Parietal lobe (tissue), 2 donors: ENCODE data around the gene LRRC25. TPM values are rescaled to one million over a fixed set of nuclear protein-coding genes. Genes with fewer than 3 reads are reported as not detected.

Experiments used
- small RNA-seq: library from RNA; depleted of rRNA; stranded (forward); fragments of <200 nt; gene quantifications from one replicate; pipeline ENCODE3, GENCODE V24; 2014; ENCODE audit warnings: low replicate concordance
- total RNA-seq: library from RNA; depleted of rRNA; stranded (reverse); fragments of >200 nt; gene quantifications from one replicate; pipeline ENCODE4 v1.2.3, GENCODE V29; 2014

The LRRC25 gene
- 0.31 TPM for total RNA-seq

DNA sequence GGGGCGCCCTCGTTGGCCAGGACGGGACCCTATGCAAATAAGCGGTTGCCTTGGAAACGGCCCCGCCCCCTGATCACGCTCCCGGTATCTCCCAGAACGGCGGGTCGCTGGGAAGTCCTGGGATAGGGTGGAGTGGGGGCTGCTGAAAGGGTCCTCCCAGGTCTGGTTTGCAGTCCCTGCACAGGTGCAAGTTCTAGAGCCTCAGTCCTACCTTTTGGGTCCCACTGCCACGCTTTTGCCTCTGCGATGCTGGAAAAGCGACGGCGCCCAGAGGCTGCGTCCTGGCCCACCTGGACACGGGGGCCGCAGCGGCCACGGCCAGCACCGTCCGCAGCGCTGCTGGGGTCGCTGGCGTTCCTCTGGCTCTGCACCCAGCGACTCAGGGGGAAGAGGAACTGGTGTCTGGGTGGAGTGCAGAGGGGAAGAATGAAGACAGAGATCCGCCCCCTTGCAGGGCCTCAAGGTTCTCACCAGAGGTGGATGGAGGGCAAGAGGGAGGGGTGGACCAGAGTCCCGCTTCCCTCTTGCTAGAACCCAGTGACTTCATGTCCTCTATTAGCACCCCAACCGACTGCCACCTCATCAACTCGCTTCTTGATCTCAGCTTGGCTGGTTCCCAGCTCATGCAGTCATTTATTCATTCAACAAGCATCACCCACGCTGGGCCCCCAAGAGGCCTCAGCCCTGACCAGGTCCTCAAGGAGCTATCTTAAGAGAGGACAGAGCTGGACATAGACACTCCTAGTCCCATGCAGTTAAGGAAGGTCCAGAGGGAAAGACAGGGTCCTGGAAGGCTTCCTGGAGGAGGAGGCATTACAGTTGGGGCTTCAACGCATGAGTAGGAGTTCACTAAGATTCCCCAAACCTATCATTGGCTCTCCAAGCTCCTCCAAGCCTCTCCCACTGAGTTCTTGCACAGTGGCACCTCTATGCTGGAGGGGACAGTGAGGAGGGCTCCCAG is at the start of gene LRRC25:
Gene LRRC25, minus strand, starts transcription at position 381 of the 961 bp plus-strand sequence. CDS start 659 bp downstream, outside the sequence.

DNA sequence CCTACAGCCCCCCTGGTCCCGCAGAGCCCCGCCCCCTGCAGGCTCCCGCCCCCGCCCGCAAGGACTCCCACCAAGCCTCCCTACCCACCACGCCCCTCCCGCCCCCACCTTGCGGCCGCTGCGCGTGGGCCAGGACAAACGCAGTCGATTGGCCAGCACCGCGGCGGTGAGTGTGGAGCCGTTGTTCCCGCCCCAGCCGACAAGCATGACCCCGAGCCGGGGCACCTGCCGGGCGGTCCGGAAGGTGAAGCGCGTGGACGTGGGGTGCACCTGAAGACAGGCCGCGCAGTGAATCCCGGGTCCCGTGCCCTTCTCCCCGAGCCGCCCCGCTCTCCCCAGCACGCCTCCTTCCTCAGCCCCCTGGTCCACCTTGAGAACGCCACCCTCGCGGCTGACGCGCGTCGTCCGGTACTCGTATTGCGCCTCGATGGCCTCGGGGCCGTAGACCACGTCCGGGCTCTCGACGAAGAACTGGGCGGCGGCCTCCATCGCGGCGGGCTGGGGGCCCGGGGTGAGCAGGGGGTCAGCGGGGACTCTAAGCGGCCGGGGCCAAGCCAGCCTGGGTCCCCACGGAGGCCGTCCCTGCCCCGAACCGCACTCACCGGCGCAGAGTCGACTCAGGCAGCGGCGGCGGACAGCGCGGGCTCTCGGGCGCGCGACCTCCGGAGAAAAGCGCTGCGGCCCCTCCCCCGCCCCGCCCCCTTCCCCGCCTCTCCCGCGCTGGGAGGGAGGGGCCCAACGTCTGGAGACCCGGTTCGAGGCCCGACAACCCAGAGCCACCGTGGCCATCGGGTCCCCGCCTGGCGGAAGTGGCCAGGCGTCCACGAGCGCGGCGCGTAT is 40.3 kb upstream of the LRRC25 start, which contains the start of gene ISYNA1:
Gene ISYNA1, minus strand, starts transcription at position 643 of the 840 bp plus-strand sequence. Its CDS starts 154 bp downstream, at position 489.

GRCh38 chr19:18419195-18419698 is 21.8 kb upstream of the LRRC25 start, which contains the start of gene SSBP4:
TSS of gene SSBP4 (plus strand) at chr19:18419398. CDS start at chr19:18419649, 251 bp downstream.

GRCh38 chr19:18385675-18386542 is 11.5 kb downstream of the LRRC25 start, which contains the start of gene GDF15:
TSS of gene GDF15 (plus strand) at chr19:18386158. CDS start at chr19:18386190, 32 bp downstream.

Small RNA genes within 50 kb of the gene (small RNA-seq; reads per million reads assigned to genes)
- gene MIR3189, result not detected

Other genes with a start within 250 kb of the LRRC25 start
- 60.7 TPM for gene PIK3R2, start 244.5 kb downstream of the LRRC25 start, total RNA-seq
- gene IFI30, start 223.8 kb downstream of the LRRC25 start, total RNA-seq, result not detected
- gene MPV17L2, start 204.4 kb downstream of the LRRC25 start, total RNA-seq, result 3.1 TPM
- gene RAB3A, start 193.6 kb downstream of the LRRC25 start, total RNA-seq, result 75.4 TPM
- gene PDE4C, start 171.2 kb downstream of the LRRC25 start, total RNA-seq, result 3.1 TPM
- 2.5 TPM for gene IQCN, start 123.2 kb downstream of the LRRC25 start, total RNA-seq
- gene JUND, start 116.0 kb downstream of the LRRC25 start, total RNA-seq, result 90.8 TPM
- gene LSM4, start 74.5 kb downstream of the LRRC25 start, total RNA-seq, result 53.5 TPM
- 24.7 TPM for gene PGPEP1, start 57.0 kb downstream of the LRRC25 start, total RNA-seq
- gene GDF15, start 11.5 kb downstream of the LRRC25 start, total RNA-seq, result 0.63 TPM
- gene SSBP4, start 21.8 kb upstream of the LRRC25 start, total RNA-seq, result 53.5 TPM
- 79.8 TPM for gene ISYNA1, start 40.5 kb upstream of the LRRC25 start, total RNA-seq
- gene ELL, start 124.4 kb upstream of the LRRC25 start, total RNA-seq, result 8.1 TPM
- 141 TPM for gene FKBP8, start 146.0 kb upstream of the LRRC25 start, total RNA-seq
- gene KXD1, start 160.2 kb upstream of the LRRC25 start, total RNA-seq, result 34.4 TPM
- 542 TPM for gene UBA52, start 174.2 kb upstream of the LRRC25 start, total RNA-seq
- gene REX1BD, start 191.2 kb upstream of the LRRC25 start, total RNA-seq, result 26.9 TPM
- gene CRLF1, start 209.2 kb upstream of the LRRC25 start, total RNA-seq, result 2.8 TPM
- 48.5 TPM for gene TMEM59L, start 215.2 kb upstream of the LRRC25 start, total RNA-seq
- 9.7 TPM for gene KLHL26, start 239.4 kb upstream of the LRRC25 start, total RNA-seq